Lower lobe of right lung (tissue), 2 donors: Measurements from ENCODE around the gene PPP3R2. TPM values are rescaled to one million over a fixed set of nuclear protein-coding genes. Genes with fewer than 3 reads are reported as not detected.
A peak's percentile ranks its signal among the peaks of the same experiment; 100 is the strongest.

ENCODE experiments used
- ATAC-seq, 2 donors: fragments of 200-7000 bp; cut with Tn5 transposase; one replicate each; pipeline ENCODE4 v1.9.1; 2020 to 2022; ENCODE audit warnings: mild to moderate bottlenecking in 2 of 2, moderate library complexity in 2 of 2
- DNase-seq: peaks from one replicate; pipeline ENCODE4 v3.0.0-alpha.2; 2020
- H3K27ac ChIP-seq: fragments of 200-600 bp; one replicate; pipeline ENCODE4 v1.8.0; 2022
- H3K27me3 ChIP-seq: fragments of 200-600 bp; one replicate; pipeline ENCODE4 v1.8.0; 2022; ENCODE audit warnings: low read depth
- H3K36me3 ChIP-seq: fragments of 200-600 bp; one replicate; pipeline ENCODE4 v1.8.0; 2022; ENCODE audit warnings: mild to moderate bottlenecking
- H3K4me1 ChIP-seq: fragments of 200-600 bp; one replicate; pipeline ENCODE4 v1.8.0; 2022
- H3K4me3 ChIP-seq: fragments of 200-600 bp; one replicate; pipeline ENCODE4 v1.8.0; 2022; ENCODE audit warnings: mild to moderate bottlenecking
- H3K9me3 ChIP-seq: fragments of 200-600 bp; one replicate; pipeline ENCODE4 v1.8.0; 2022
- intact Hi-C: fragments of 100-400 bp; cut with DNase I; formaldehyde crosslinking; loops from one replicate; pipeline ENCODE4 v1.11.0; 2022
- total RNA-seq: library from RNA; stranded (reverse); fragmentation: NEBNext Ultra II Directional; extraction: Animal tissue kit (Norgen Biotek cat#: 25700); gene quantifications from one replicate; pipeline ENCODE4 v1.2.1, GENCODE V29; 2021
- TF ChIP-seq, protein P1 (sequence below): fragments of 200-600 bp; IDR thresholded peaks from one replicate; pipeline ENCODE4 v1.8.0; 2022; ENCODE audit warnings: antibody characterized with exemption, mild to moderate bottlenecking
- donor health status: DM: no; HTN: yes; CAD: no; lungs with severe emphysema.

Gene PPP3R2
- total RNA-seq, 1 donor from 2014 or later = not detected

DNA sequence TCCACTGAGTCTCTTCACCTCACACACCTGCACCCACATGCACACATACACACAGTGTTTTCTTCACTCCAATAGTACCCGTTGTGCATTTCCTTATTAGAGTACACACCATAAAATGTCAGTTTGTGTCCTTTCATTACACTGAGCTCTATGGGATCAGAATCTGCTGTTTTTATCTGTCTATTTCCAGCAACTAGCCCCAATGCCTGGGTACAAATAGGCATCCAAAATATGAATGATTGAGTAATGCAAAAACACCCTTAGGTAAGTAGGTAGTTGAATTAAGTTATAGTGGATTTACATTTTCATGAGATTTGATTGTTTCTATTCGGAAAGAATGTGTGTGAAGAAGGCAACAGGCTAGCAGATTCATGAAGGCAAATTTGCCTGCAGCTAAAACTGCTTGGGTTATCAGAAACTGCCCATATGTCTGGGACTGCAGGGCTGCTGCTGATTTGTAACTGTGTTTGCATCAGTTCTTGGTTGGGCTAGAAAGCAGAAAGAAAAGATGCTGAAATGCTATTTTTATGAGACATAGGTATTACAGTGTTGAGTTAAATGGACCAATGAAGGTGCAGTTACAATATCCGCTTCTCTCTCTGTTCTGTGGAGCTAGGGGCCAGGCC, 26.9 kb downstream of the PPP3R2 start:
- TF ChIP-seq, protein P1, sequence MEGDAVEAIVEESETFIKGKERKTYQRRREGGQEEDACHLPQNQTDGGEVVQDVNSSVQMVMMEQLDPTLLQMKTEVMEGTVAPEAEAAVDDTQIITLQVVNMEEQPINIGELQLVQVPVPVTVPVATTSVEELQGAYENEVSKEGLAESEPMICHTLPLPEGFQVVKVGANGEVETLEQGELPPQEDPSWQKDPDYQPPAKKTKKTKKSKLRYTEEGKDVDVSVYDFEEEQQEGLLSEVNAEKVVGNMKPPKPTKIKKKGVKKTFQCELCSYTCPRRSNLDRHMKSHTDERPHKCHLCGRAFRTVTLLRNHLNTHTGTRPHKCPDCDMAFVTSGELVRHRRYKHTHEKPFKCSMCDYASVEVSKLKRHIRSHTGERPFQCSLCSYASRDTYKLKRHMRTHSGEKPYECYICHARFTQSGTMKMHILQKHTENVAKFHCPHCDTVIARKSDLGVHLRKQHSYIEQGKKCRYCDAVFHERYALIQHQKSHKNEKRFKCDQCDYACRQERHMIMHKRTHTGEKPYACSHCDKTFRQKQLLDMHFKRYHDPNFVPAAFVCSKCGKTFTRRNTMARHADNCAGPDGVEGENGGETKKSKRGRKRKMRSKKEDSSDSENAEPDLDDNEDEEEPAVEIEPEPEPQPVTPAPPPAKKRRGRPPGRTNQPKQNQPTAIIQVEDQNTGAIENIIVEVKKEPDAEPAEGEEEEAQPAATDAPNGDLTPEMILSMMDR = no peak
- intact Hi-C loops = no loop called here
- no peak for ATAC-seq
- no peaks in the 10 kb centered on the region for H3K27me3 ChIP-seq
- no peak for DNase-seq
- H3K27ac ChIP-seq = no peak overlapping the region
- H3K36me3 ChIP-seq = peaks cover 77% of the 10 kb centered on the region
- H3K4me3 ChIP-seq = no peak overlapping the region
- H3K9me3 ChIP-seq = no peaks in the 10 kb centered on the region
- H3K4me1 ChIP-seq = no peaks in the 10 kb centered on the region

DNA sequence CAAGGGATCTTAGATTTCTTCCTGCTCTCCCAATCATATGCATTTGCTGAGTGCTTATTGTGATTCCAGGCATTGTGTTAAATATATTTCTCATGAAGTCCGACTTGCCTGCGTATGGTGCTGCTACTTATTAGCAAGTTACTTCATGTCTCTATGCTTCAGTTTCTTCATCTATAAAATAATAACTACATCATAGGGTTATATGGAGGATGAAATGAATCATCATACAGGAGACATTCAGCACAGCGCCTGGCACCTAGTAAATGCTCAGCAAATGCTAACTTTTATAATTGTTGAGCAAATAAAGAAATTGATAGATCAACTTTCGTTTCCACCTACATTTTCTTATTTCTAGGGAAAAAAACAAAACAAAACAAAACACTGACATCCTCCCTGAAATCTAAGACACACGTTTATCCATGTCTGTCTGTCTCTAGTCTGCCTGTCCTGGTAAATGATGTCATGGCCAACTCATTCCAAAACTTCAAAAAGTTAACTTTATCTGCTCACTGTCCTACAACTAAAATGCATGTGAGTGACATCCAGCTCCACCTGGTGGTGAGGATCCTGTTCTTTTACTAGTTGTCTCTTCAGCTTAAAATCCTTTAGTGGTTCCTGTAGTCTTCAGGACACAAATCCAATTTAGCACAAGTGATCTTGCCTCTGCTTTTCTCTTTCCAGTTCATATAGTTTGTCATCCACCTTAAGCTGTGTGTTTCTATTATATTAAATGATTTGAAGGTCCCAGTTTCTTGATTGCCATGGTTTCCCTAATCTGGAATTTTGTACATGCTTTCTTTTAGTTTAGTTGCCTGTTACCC, 27.7 kb downstream of the PPP3R2 start:
- no peaks in the 10 kb centered on the region for H3K27me3 ChIP-seq
- no peaks in the 10 kb centered on the region for H3K9me3 ChIP-seq
- no peaks in the 10 kb centered on the region for H3K4me1 ChIP-seq
- no peak for ATAC-seq
- H3K36me3 ChIP-seq = peaks cover 84% of the 10 kb centered on the region
- intact Hi-C loops = no loop called here
- no peak for DNase-seq
- H3K27ac ChIP-seq = no peak overlapping the region
- TF ChIP-seq, protein P1 = peak; percentile 16
- H3K4me3 ChIP-seq = no peak overlapping the region

DNA sequence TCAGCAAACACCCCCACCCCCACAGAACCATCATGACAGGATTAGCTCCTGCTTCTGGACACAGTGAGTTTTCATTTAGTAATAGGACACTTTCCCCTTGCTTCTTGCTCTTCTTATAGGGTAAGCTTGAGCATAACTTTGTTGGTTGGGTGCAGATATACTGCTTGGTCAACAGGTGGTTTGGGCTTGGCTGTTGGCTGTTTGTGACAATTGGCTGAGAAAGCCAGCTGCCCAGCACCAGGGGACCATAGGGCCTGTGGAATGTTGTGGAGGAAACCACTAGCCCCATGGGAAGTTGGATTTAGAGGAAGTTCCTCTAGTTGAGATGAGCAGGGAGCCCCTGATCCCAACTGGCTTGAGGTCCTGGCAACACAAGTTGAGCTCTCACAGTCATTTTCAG, 30.5 kb downstream of the PPP3R2 start:
- DNase-seq = no peak
- TF ChIP-seq, protein P1 = no peak
- ATAC-seq = no peak
- Histone ChIP-seq H3K9me3 (no peaks in the 10 kb centered on the region), H3K27me3 (no peaks in the 10 kb centered on the region), H3K4me3 (no peak overlapping the region), H3K36me3 (peaks cover 97% of the 10 kb centered on the region), H3K4me1 (no peaks in the 10 kb centered on the region), H3K27ac (no peak overlapping the region)
- intact Hi-C loops = no loop called here

DNA sequence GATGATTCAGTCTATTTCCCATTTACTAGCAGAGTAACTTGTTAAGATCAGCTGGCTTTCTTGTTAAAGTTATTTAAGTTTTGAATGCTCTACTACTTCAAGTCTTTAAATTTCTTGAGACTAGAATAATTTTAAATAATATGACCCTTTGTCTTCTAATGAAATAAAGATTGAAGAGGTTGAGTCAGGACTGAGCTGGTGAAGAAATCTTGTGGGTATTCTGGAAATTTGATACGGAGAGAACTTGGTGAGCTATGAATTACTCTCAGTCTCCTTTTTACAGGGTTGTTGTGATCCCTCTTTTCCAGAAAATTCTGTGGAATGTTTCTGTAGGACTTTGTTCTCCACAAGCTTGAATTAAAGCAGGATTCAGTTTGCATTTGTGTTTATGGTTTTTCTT, 31.8 kb downstream of the PPP3R2 start:
- Histone ChIP-seq H3K27ac (no peak overlapping the region), H3K27me3 (no peaks in the 10 kb centered on the region), H3K4me3 (no peak overlapping the region), H3K4me1 (no peaks in the 10 kb centered on the region), H3K36me3 (peaks cover 97% of the 10 kb centered on the region), H3K9me3 (no peaks in the 10 kb centered on the region)
- TF ChIP-seq, protein P1 = no peak
- intact Hi-C loops = no loop called here
- ATAC-seq (no peak), DNase-seq (no peak)

DNA sequence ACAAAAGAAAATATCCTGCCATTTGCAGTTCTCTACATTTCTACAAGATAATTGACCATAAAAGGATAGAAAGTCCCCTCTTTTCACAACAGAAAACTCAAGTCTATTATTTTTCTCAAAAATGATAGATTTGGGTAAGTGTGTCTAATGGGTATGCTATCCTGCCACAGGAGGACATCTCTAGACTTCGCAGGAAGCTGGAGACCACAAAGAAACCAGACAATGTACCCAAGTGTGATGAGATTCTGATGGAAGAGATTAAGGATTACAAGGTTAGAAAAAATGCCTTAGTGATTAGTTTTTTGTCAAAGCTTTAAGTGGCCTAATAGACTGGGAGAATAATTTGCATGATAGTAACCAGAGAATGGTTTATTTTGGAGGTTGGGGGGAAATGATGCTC, 33.0 kb downstream of the PPP3R2 start:
- Histone ChIP-seq H3K4me3 (no peak overlapping the region), H3K9me3 (no peaks in the 10 kb centered on the region), H3K27me3 (no peaks in the 10 kb centered on the region), H3K36me3 (peaks cover 99% of the 10 kb centered on the region), H3K4me1 (no peaks in the 10 kb centered on the region), H3K27ac (no peak overlapping the region)
- DNase-seq = no peak
- no peak for ATAC-seq
- TF ChIP-seq, protein P1 = no peak
- intact Hi-C loops = no loop called here
